Upper lobe of left lung (tissue), 6 donors: ENCODE measurements around the gene CCL20. TPM values are rescaled to one million over a fixed set of nuclear protein-coding genes. Genes with fewer than 3 reads are reported as not detected.

ENCODE experiments used
- ATAC-seq, 2 donors: fragments of 200-7000 bp; cut with Tn5 transposase; one replicate each; pipeline ENCODE4 v1.9.1; 2022; ENCODE audit warnings: mild to moderate bottlenecking in 2 of 2, moderate library complexity in 2 of 2; ENCODE audit not compliant: low FRiP score in 2 of 2
- DNase-seq, 2 donors: peaks; one replicate each; pipeline ENCODE4 v3.0.0-alpha.2; 2019 to 2020
- H3K27ac ChIP-seq, 4 donors: fragments of 200-600 bp; sonication (generic); one replicate each; pipeline ENCODE4 v1.5.1; 2016 to 2019
- H3K27me3 ChIP-seq, 4 donors: fragments of 200-600 bp; sonication (generic); one replicate each; pipeline ENCODE4 v1.5.1; 2017 to 2019
- H3K36me3 ChIP-seq, 4 donors: fragments of 200-600 bp; sonication (generic); one replicate each; pipeline ENCODE4 v1.5.1; 2016 to 2019
- H3K4me1 ChIP-seq, 4 donors: fragments of 200-600 bp; sonication (generic); one replicate each; pipeline ENCODE4 v1.5.1; 2018 to 2019
- H3K4me3 ChIP-seq, 4 donors: fragments of 200-600 bp; sonication (generic); one replicate each; pipeline ENCODE4 v1.5.1; 2017 to 2019; ENCODE audit warnings: mild to moderate bottlenecking in 2 of 4, moderate library complexity in 1 of 4
- H3K9me3 ChIP-seq, 4 donors: fragments of 200-600 bp; sonication (generic); one replicate each; pipeline ENCODE4 v1.5.1; 2018 to 2019
- CTCF ChIP-seq, 6 experiments: fragments of 450-650 bp in 4 of 6; fragments of 200-600 bp in 2 of 6; sonication (generic) in 2 of 6; IDR thresholded peaks; one replicate each; pipeline ENCODE4 v1.5.1; 2016 to 2019; ENCODE audit warnings: antibody characterized with exemption in 6 of 6
- EP300 ChIP-seq, 4 donors: sonication (generic); formaldehyde crosslinking; IDR thresholded peaks; one replicate each; pipeline ENCODE4 v1.5.1; 2017; ENCODE audit warnings: antibody characterized with exemption in 4 of 4, control low read depth in 2 of 4
- POLR2A ChIP-seq, 4 donors: fragments of 450-650 bp; IDR thresholded peaks; one replicate each; pipeline ENCODE4 v1.5.1; 2016 to 2017; ENCODE audit warnings: antibody characterized with exemption in 4 of 4, mild to moderate bottlenecking in 2 of 4
- POLR2AphosphoS5 ChIP-seq, 2 donors: sonication (generic); formaldehyde crosslinking; IDR thresholded peaks; one replicate each; pipeline ENCODE4 v1.5.1; 2017; ENCODE audit warnings: antibody characterized with exemption in 2 of 2
- WGBS, 2 donors: methylation state at CpG; one replicate each; pipeline ENCODE4 v1.1.5; 2017 to 2018; 5-methylcytosine and 5-hydroxymethylcytosine counted together
- total RNA-seq, 6 donors: library from RNA; depleted of rRNA in 4 of 6; stranded (reverse); fragments of >200 nt in 4 of 6; gene quantifications; one replicate each; pipeline versions ENCODE4 v1.1.0 to v1.2.1, GENCODE V29; 2016 to 2021
- donor health status: DM: no; HTN: no; CAD: no; lungs with moderate emphysema.
- donor health status: DM: no; HTN: yes; CAD: no; lungs with severe emphysema.

Gene CCL20
- 1 to 10 TPM in 4 of 6 donors, under 1 TPM in 1, not detected in 1; 0.66 to 8.6 (median 3.8) TPM for total RNA-seq

DNA sequence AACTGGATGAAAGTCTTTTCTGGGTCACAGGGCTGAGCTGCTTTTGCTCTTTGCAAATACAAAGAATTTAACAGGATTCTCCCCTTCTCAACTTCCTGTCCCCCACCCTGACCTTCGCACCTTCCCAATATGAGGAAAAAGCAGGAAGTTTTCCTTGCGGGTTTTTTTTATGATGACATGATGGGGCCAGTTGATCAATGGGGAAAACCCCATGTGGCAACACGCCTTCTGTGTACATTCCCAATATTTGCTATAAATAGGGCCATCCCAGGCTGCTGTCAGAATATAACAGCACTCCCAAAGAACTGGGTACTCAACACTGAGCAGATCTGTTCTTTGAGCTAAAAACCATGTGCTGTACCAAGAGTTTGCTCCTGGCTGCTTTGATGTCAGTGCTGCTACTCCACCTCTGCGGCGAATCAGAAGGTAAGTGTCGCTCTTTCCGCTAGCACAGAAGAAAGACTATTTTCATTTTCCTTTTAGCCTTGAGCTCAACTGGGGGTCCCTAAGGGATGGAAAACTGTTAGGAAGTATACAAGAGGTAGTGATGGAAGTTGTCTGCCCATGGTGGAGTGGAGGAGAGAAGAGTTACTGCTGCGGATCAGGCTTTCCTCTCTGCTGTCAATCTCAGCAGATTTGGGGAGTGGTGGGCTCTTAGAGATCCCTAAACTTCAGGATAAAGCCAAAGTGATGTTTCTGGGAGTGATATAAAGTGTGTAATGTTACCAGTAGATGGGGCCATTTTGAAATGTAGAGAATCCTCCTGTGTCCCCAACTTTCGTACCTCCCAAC lies at the start of gene CCL20:
CCL20 (plus strand) TSS at position 281 of the 792 bp plus-strand sequence; CDS start at position 351, 70 bp downstream.
- Histone ChIP-seq H3K27me3 (no peaks in the 10 kb centered on the region), H3K36me3 (no peaks in the 10 kb centered on the region), H3K9me3 (no peaks in the 10 kb centered on the region), H3K4me1 (peaks cover 9 to 18% (median 15%) of the 10 kb centered on the region in 4 donors), H3K4me3 (peak within 1 kb of the TSS in 1 of 4 donors; percentile 8), H3K27ac (peak within 1 kb of the TSS in 1 of 4 donors; percentile 32)
- TF ChIP-seq EP300 (IDR thresholded peaks at IDR 0.05) (no peak), POLR2A (IDR thresholded peaks at IDR 0.05) (peak in 1 of 4 donors; percentile 25), POLR2AphosphoS5 (IDR thresholded peaks at IDR 0.05) (no peak), CTCF (IDR thresholded peaks at IDR 0.05) (no peak)
- no peak for ATAC-seq
- no peak for DNase-seq
- WGBS, 2 donors, result 77 to 80% methylated on average over 9 of the region's 9 CpGs

DNA sequence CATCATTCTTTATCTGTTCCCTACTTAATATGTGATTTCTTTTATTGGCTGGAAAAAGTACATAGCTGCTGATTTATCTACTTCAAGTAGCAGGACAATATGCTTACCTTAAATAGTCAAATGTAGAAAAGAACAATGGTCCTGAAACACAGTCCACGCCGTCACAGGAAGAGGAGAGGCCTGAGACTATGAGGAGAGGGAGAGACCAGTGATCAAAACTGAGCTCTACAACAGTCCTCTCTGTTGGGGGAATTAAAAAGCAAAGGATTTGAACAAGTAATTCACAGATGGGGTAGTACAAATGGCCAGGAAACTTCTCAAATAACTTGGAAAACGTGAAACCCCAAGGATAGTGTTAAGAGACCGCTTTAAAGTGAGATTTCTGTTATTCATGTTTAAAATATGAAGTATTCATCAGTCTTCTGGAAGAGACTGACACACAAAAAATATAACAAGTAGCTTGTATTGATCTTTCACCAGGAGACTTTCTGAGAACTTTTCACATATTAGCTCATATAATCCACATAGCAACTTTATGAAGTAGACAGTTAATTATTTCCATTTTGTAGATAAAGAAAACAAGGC lies 47.8 kb upstream of the CCL20 start:
- 52 to 61% methylated on average over 4 of the region's 4 CpGs for WGBS, 2 donors
- H3K4me3 ChIP-seq, result no peak overlapping the region
- H3K27me3 ChIP-seq, result no peaks in the 10 kb centered on the region
- ATAC-seq (peak in 1 of 2 donors; percentile 37), DNase-seq (no peak)
- peaks cover 0 to 17% (median 8%) of the 10 kb centered on the region in 4 donors for H3K4me1 ChIP-seq
- no peaks in the 10 kb centered on the region for H3K36me3 ChIP-seq
- no peaks in the 10 kb centered on the region for H3K9me3 ChIP-seq
- peak overlapping the region in 1 of 4 donors; percentile 12 for H3K27ac ChIP-seq
- no peak for TF ChIP-seq EP300 (IDR thresholded peaks at IDR 0.05)
- no peak for TF ChIP-seq POLR2A (IDR thresholded peaks at IDR 0.05)

DNA sequence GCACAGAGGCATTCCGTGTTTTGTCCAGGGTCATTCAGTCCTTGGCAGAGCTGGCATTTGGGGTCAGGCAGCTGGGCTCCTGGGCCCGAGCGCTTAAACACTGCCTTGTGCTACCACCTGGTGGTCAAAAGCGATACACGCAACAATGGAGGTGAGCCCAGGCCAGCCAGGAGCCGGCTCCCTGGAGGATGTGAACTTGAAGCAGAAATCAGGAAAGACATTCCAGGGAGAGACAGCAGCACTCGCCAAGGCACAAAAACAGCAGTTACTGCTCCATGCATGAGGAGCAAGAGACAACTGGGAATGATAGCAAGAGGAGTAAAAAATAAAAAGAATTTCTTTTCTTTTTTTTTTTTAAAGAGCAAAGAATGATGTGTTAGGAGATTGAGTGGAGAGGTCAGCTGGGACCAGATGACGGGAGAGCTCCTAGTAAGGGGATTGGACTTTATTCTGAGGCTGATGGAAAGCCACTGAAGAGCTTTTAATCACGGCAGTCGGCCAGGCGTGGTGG lies 47.2 kb upstream of the CCL20 start:
- Histone ChIP-seq H3K36me3 (no peaks in the 10 kb centered on the region), H3K27ac (no peak overlapping the region), H3K9me3 (no peaks in the 10 kb centered on the region), H3K27me3 (no peaks in the 10 kb centered on the region), H3K4me3 (no peak overlapping the region), H3K4me1 (peaks cover 0 to 17% (median 7%) of the 10 kb centered on the region in 4 donors)
- 21 to 25% methylated on average over 11 of the region's 11 CpGs for WGBS, 2 donors
- peak; percentile 52 to 84 for DNase-seq
- peak; percentile 80 to 91 (median 83) for TF ChIP-seq CTCF (IDR thresholded peaks at IDR 0.05)
- TF ChIP-seq EP300 (IDR thresholded peaks at IDR 0.05), result no peak
- ATAC-seq, result peak; percentile 91 to 97

DNA sequence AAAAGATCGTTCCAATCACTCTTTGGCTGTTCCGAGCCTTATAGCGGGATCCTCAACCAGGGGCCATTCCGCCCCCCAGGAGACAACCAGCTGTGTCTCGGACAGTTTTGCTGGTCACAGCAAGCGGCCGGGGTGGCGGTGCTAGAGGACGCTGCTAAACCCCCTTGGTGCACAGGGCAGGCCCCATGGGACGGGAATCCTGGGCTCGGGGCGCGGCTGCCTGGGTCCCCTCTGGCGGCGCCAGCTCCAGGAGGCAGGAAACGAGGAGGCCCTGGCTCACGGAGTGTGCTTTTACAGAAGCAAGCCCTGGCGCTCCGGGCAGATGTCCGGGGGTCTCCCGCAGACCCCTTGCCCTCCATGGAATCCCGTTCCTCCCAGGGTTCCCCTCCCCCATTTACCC lies 45.8 kb upstream of the CCL20 start:
- no peak for TF ChIP-seq CTCF (IDR thresholded peaks at IDR 0.05)
- 86 to 88% methylated on average over 8 to 18 of the region's 22 CpGs for WGBS, 2 donors

DNA sequence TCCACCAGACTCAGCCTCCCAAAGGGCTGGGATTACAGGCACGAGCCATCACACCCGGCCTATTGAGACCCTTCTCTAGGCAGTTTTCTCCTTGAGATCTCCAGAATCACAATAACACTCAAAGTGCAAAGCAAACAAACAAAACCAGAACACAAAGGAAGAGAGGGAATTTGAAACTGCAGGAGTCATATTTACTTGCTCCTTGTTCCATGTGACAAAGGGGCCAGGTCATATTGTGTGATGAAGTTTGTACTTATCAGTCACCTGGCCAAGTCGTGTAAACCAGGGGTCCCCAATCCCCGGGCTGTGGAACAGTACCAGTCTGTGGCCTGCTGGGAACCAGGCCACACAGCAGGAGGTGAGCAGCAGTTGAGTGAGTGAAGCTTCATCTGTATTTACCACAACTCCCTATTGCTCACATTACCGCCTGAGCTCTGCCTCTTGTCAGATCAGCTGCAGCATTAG lies 41.4 kb upstream of the CCL20 start:
- Histone ChIP-seq H3K9me3 (no peaks in the 10 kb centered on the region), H3K27me3 (no peaks in the 10 kb centered on the region), H3K4me1 (no peaks in the 10 kb centered on the region), H3K27ac (no peak overlapping the region), H3K4me3 (no peak overlapping the region), H3K36me3 (no peaks in the 10 kb centered on the region)
- no peak for DNase-seq
- 72 to 81% methylated on average over 5 of the region's 5 CpGs for WGBS, 2 donors
- no peak for TF ChIP-seq EP300 (IDR thresholded peaks at IDR 0.05)
- no peak for TF ChIP-seq POLR2A (IDR thresholded peaks at IDR 0.05)
- ATAC-seq, result no peak

More for the DNA sequence above, 45.8 kb upstream of the CCL20 start:
- no peak for ATAC-seq
- no peaks in the 10 kb centered on the region for H3K27me3 ChIP-seq
- H3K27ac ChIP-seq, result no peak overlapping the region
- no peak overlapping the region for H3K4me3 ChIP-seq
- H3K36me3 ChIP-seq, result no peaks in the 10 kb centered on the region
- no peaks in the 10 kb centered on the region for H3K9me3 ChIP-seq
- peak in 1 of 2 donors; percentile 76 for DNase-seq
- peaks cover 0 to 11% (median 6%) of the 10 kb centered on the region in 4 donors for H3K4me1 ChIP-seq
